ENCODE measurements around the gene BCAP29. TPM values are rescaled to one million over a fixed set of nuclear protein-coding genes. Genes with fewer than 3 reads are reported as not detected.
A peak's percentile ranks its signal among the peaks of the same experiment; 100 is the strongest.
"Not testable (repeated sequence)": the region's sequence is repeated elsewhere in the genome, so short reads cannot be mapped to it uniquely, and the experiment has no call there.

BCAP29 gene, protein sequence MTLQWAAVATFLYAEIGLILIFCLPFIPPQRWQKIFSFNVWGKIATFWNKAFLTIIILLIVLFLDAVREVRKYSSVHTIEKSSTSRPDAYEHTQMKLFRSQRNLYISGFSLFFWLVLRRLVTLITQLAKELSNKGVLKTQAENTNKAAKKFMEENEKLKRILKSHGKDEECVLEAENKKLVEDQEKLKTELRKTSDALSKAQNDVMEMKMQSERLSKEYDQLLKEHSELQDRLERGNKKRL
- 100 to 1,000 TPM in 3 of 4 donors, 10 to 100 TPM in 1; 95.8 to 154 (median 121) TPM for total RNA-seq

GRCh38 chr7:107579885-107580715, at the start of gene BCAP29:
Gene BCAP29 (plus strand): TSS chr7:107580246. CDS start chr7:107580773, 527 bp downstream.
- ATAC-seq (ENCODE audit: low FRiP score) (peak; percentile 95), DNase-seq (ENCODE audit: low spot score) (peak; percentile 46)
- TF ChIP-seq CTCF (IDR thresholded peaks at IDR 0.05), result no peak

DNA sequence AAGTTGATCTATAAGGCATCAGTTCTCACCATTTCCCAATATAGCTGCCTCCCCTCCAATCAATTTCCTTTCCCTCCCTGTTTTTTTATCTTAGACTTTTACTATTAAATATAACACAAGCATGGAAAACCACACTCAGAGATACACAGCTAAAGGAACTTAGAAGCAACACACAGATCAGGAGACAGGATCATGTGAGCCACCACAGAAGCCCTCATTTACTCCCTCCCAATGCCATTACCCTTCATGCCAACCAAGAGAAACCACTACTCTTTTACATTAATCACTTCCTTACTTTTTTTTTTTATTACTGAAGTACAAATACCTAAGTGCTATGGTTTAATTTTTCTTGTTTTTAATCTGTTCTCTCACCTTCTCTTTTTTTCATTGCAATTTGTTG, 49.3 kb upstream of the BCAP29 start:
- DNase-seq (ENCODE audit: low spot score) (no peak), ATAC-seq (ENCODE audit: low FRiP score) (no peak)
- TF ChIP-seq CTCF (IDR thresholded peaks at IDR 0.05), result no peak

DNA sequence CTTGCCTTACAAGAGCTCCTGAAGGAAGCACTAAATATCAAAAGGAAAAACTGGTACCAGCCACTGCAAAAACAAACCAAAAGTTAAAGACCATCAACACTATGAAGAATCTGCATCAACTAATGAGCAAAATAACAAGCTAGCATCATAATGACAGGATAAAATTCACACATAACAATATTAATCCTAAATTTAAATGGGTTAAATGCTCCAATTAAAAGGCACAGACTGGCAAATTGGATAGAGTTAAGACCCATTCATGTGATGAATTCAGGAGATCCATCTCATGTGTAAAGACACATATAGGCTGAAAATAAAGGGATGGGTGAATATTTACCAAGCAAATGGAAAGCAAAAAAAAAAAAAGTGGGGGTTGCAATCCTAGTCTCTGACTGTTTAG, 45.9 kb upstream of the BCAP29 start:
- ATAC-seq (ENCODE audit: low FRiP score) (no peak), DNase-seq (ENCODE audit: low spot score) (no peak)
- TF ChIP-seq CTCF (IDR thresholded peaks at IDR 0.05), result no peak

GRCh38 chr7:107537228-107537627, 42.8 kb upstream of the BCAP29 start:
- not testable (repeated sequence) for DNase-seq (ENCODE audit: low spot score); ATAC-seq (ENCODE audit: low FRiP score)

DNA sequence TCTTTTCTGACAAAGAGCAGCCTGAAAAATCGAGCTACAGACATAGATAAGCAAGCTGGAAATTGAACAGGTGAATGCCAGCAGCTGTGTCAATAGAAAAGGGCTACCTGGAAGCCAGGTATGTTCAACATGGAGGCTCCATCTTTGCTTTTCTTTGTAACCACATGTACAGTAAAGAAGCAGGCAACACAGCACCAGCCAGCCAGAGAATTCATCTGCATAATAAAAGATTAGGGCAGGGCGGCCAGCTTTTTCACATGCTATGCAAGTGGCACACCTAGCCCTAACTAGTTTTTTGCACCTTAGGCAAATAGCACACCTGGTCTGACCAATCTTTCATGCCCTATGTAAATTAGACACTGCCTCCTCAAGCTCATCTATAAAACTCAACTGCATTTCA, 42.0 kb upstream of the BCAP29 start:
- DNase-seq (ENCODE audit: low spot score), result no peak
- no peak for ATAC-seq (ENCODE audit: low FRiP score)
- TF ChIP-seq CTCF (IDR thresholded peaks at IDR 0.05), result no peak

- TF ChIP-seq CTCF (IDR thresholded peaks at IDR 0.05), result no peak
- DNase-seq (ENCODE audit: low spot score), result no peak
- no peak for ATAC-seq (ENCODE audit: low FRiP score)
Observed at GRCh38 chr7:107543338-107543993, 36.6 kb upstream of the BCAP29 start.

GRCh38 chr7:107544848-107545591, 35.0 kb upstream of the BCAP29 start:
- ATAC-seq (ENCODE audit: low FRiP score) (no peak), DNase-seq (ENCODE audit: low spot score) (no peak)
- TF ChIP-seq CTCF (IDR thresholded peaks at IDR 0.05), result no peak

Data from omental fat pad (tissue), 4 donors.